K562 (cell line): ENCODE results near the gene REEP6. TPM values are rescaled to one million over a fixed set of nuclear protein-coding genes. Genes with fewer than 3 reads are reported as not detected.

ENCODE experiments used
- ATAC-seq: fragments of 200-7000 bp; cut with Tn5 transposase; 3 replicates; pipeline ENCODE4 v1.9.1; 2020; ENCODE audit warnings: moderate library complexity
- BruUV-seq: library from RNA; stranded (reverse); fragments of 400-500 nt; replicated peaks from 2 replicates; lab custom pipeline; 2021; lab: Mats Ljungman, UMichigan
- CTCF ChIA-PET: fragments of 300-600 bp; formaldehyde crosslinking; extraction: SDS; loops from one replicate; lab custom pipeline; 2021; ENCODE audit warnings: low intra/inter-chr PET ratio; lab: Yijun Ruan, JAX
- POLR2A ChIA-PET: fragments of 300-600, 350-650 bp; sonication (Branson Sonifier 250); formaldehyde crosslinking; extraction: SDS; loops from one replicate; lab custom pipeline; 2021; ENCODE audit warnings: antibody characterized with exemption, inconsistent platforms; lab: Yijun Ruan, JAX
- DNase-seq, 4 experiments: peaks; one replicate each; pipeline versions ENCODE4 v3.0.0 to v3.0.0-alpha.2; 2011 to 2018; ENCODE audit warnings: low spot score in 3 of 4, mixed read lengths in 3 of 4; ENCODE audit errors: extremely low read depth in 1 of 4
- FAIRE-seq: peaks from 2 replicates; lab custom pipeline; 2011; peaks lifted over from hg19 to GRCh38; lab: Jason Lieb, UNC
- H2AFZ ChIP-seq: 2 replicates; pipeline ENCODE4 v1.6.0; 2011; ENCODE audit warnings: low read depth, low read length, control low read depth, inconsistent platforms
- H3K27ac ChIP-seq: fragments of 200-600 bp; 3 replicates; pipeline ENCODE4 v1.8.0; 2011; ENCODE audit warnings: low read depth, mild to moderate bottlenecking, control low read depth, inconsistent platforms, low read length, moderate library complexity, mixed read lengths; ENCODE audit errors: extremely low read depth
- H3K27me3 ChIP-seq, 2 experiments: fragments of 300-600 bp in 1 of 2; 2 replicates in 1 of 2; 3 replicates in 1 of 2; pipeline versions ENCODE4 v1.6.0 to v1.8.0; 2011; ENCODE audit warnings: inconsistent platforms in 2 of 2, low read length in 2 of 2, mild to moderate bottlenecking in 1 of 2, mixed read lengths in 1 of 2, moderate library complexity in 1 of 2; ENCODE audit not compliant: control insufficient read depth in 2 of 2, insufficient read depth in 2 of 2
- H3K36me3 ChIP-seq: fragments of 300-600 bp; 3 replicates; pipeline ENCODE4 v1.8.0; 2011; ENCODE audit warnings: mild to moderate bottlenecking, low read length, inconsistent platforms; ENCODE audit not compliant: control insufficient read depth, insufficient read depth
- H3K4me1 ChIP-seq, 2 experiments: fragments of 200-600 bp in 1 of 2; replicated peaks in 1 of 2; 2 replicates in 1 of 2; 3 replicates in 1 of 2; pipeline versions ENCODE4 v1.5.1 to v1.8.0; 2011; ENCODE audit warnings: inconsistent platforms in 2 of 2, low read length in 2 of 2, mild to moderate bottlenecking in 1 of 2, mixed read lengths in 1 of 2, moderate library complexity in 1 of 2; ENCODE audit not compliant: control insufficient read depth in 2 of 2, insufficient read depth in 2 of 2
- H3K4me2 ChIP-seq: 2 replicates; pipeline ENCODE4 v1.6.1; 2011; ENCODE audit warnings: low read length, control low read depth, inconsistent platforms, mixed read lengths; ENCODE audit not compliant: insufficient read depth
- H3K4me3 ChIP-seq: fragments of 200-600 bp; sonication (generic), shearing (Covaris generic); 2 replicates; pipeline ENCODE4 v1.5.1; 2016; ENCODE audit warnings: control low read depth, inconsistent platforms
- H3K79me2 ChIP-seq: fragments of 200-600 bp; 3 replicates; pipeline ENCODE4 v1.8.0; 2011; ENCODE audit warnings: low read length, inconsistent platforms; ENCODE audit not compliant: control insufficient read depth, insufficient read depth
- H3K9ac ChIP-seq, 2 experiments: 2 replicates each; pipeline versions ENCODE4 v1.6.0 to v1.6.1; 2011; ENCODE audit warnings: low read depth in 2 of 2, low read length in 2 of 2, control low read depth in 1 of 2, inconsistent platforms in 1 of 2, mild to moderate bottlenecking in 1 of 2, mixed read lengths in 1 of 2; ENCODE audit not compliant: insufficient read depth in 1 of 2
- H3K9me1 ChIP-seq: one replicate; pipeline ENCODE4 v1.6.0; 2011; ENCODE audit warnings: inconsistent platforms, mild to moderate bottlenecking, low read length, moderate library complexity; ENCODE audit not compliant: control insufficient read depth, insufficient read depth
- H3K9me3 ChIP-seq: replicated peaks from 2 replicates; pipeline ENCODE4 v1.5.1; 2011; ENCODE audit warnings: low read depth, low read length, inconsistent platforms; ENCODE audit not compliant: control insufficient read depth, insufficient read depth
- H4K20me1 ChIP-seq: replicated peaks from 2 replicates; pipeline ENCODE4 v1.6.1; 2011; ENCODE audit warnings: low read length, inconsistent platforms, mixed read lengths; ENCODE audit not compliant: control insufficient read depth, insufficient read depth
- ARID1B ChIP-seq: fragments of 450-650 bp; IDR thresholded peaks from 2 replicates; pipeline ENCODE4 v1.6.1; 2016; ENCODE audit warnings: antibody characterized with exemption, mild to moderate bottlenecking, inconsistent platforms
- MBD2 ChIP-seq: sonication (generic); IDR thresholded peaks from 2 replicates; pipeline ENCODE4 v1.6.1; 2016; ENCODE audit warnings: low read depth, borderline replicate concordance
- NFRKB ChIP-seq: fragments of 450-650 bp; IDR thresholded peaks from 2 replicates; pipeline ENCODE4 v1.6.1; 2016; ENCODE audit warnings: low read depth
- POLR2G ChIP-seq: fragments of 200-400 bp; formaldehyde crosslinking; IDR thresholded peaks from 2 replicates; pipeline ENCODE4 v1.6.1; 2017; ENCODE audit warnings: low read depth, mild to moderate bottlenecking, antibody characterized with exemption, low read length, moderate library complexity
- ZSCAN32 ChIP-seq: fragments of 450-650 bp; formaldehyde crosslinking; IDR thresholded peaks from 2 replicates; pipeline ENCODE4 v1.4.0; 2020; ENCODE audit warnings: mild to moderate bottlenecking, moderate library complexity
- WGBS: fragments of 100-300 bp; shearing (Covaris generic); methylation state at CpG from one replicate; pipeline ENCODE4 v1.1.6; 2016; ENCODE audit warnings: low coverage, mixed read lengths; ENCODE audit not compliant: insufficient coverage; ENCODE audit errors: missing lambda C conversion rate; 5-methylcytosine and 5-hydroxymethylcytosine counted together
- in situ Hi-C: fragments of 300-500 bp; cut with MboI; formaldehyde crosslinking; loops from 4 replicates; pipeline ENCODE4 v1.15.0; 2018; ENCODE audit warnings: inconsistent platforms, mixed read lengths
- intact Hi-C: fragments of 100-400 bp; cut with micrococcal nuclease; formaldehyde crosslinking; loops from 2 replicates; pipeline ENCODE4 v1.14.2; 2022
- polyA plus RNA-seq, 8 experiments: library from polyadenylated mRNA; depleted of rRNA in 4 of 8; stranded (reverse) in 5 of 8; unstranded in 3 of 8; fragments of >200 nt; fragmentation: Nextera tagmentation in 2 of 8; fragmentation: Illumina TruSeq in 1 of 8; extraction: Ambion mirVana in 2 of 8; extraction: Trizol in 1 of 8; gene quantifications; 2 replicates each; pipeline versions ENCODE4 v1.2.1 to v1.2.3, GENCODE V29; 2011 to 2014; ENCODE audit warnings: inconsistent platforms in 1 of 8, missing spikeins in 1 of 8
- total RNA-seq, 7 experiments: library from RNA; depleted of rRNA in 6 of 7; stranded (reverse); fragments of >200 nt in 6 of 7; fragmentation: Illumina TruSeq in 2 of 7; extraction: Trizol in 2 of 7; gene quantifications; 2 replicates each; pipeline versions ENCODE4 v1.2.1 to v1.2.3, GENCODE V29; 2011 to 2021; ENCODE audit warnings: low replicate concordance in 1 of 7
- TF ChIP-seq, protein P1 (sequence below), 2 experiments: IDR thresholded peaks; 2 replicates each; pipeline ENCODE4 v1.6.1; 2011; ENCODE audit warnings: borderline replicate concordance in 1 of 2, control low read depth in 1 of 2, low read depth in 1 of 2, low read length in 1 of 2, mild to moderate bottlenecking in 1 of 2, mixed read lengths in 1 of 2, moderate library complexity in 1 of 2; ENCODE audit not compliant: insufficient read depth in 1 of 2, insufficient read length in 1 of 2, poor library complexity in 1 of 2, severe bottlenecking in 1 of 2; ENCODE audit errors: extremely low read depth in 1 of 2

The REEP6 gene
- total and polyA plus RNA-seq, 9 of the 15 experiments (the other 6 are each of a cell fraction or from before 2014, with no cell fraction given): 1.2 to 64.2 (median 12.7) TPM

DNA sequence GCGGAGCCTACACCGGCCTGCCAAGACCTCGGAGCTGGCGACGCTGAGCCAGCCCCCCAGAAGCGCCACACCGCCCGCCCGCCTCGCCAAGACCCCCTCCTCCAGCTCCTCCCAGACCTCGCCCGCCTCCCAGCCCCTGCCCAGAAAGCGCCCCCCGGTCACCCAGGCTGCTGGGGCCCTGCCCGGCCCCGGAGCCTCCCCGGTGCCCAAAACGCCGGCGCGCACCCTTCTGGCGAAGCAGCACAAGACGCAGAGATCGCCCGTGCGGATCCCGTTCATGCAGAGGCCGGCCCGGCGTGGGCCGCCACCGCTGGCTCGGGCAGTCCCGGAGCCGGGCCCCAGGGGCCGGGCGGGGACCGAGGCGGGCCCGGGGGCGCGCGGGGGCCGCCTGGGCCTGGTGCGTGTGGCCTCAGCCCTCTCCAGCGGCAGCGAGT, 22.1 kb upstream of the REEP6 start:
- intact Hi-C loops (no loop called here), in situ Hi-C loops (no loop called here)
- FAIRE-seq: no peak
- H3K36me3 ChIP-seq: no peaks in the 10 kb centered on the region
- ChIA-PET POLR2A (no interaction called here), CTCF (no interaction called here)
- DNase-seq: no peak
- no peak overlapping the region for H3K4me2 ChIP-seq
- H3K27me3 ChIP-seq: no peaks in the 10 kb centered on the region
- no peak overlapping the region for H3K4me3 ChIP-seq
- H3K9me3 ChIP-seq: no peaks in the 10 kb centered on the region
- H3K9me1 ChIP-seq: no peaks in the 10 kb centered on the region
- no peak for ATAC-seq
- peaks cover 21% of the 10 kb centered on the region for H3K79me2 ChIP-seq
- H2AFZ ChIP-seq: no peak overlapping the region
- H4K20me1 ChIP-seq: peaks cover 14% of the 10 kb centered on the region
- peak; percentile 18; the same call in 1 of the 2 replicates for TF ChIP-seq POLR2G
- no peak for TF ChIP-seq ARID1B
- no peak for TF ChIP-seq ZSCAN32 (CRISPR knock-in tag)
- H3K27ac ChIP-seq: no peak overlapping the region
- 44% methylated on average over 17 of the region's 47 CpGs for WGBS
- no TSS peak for BruUV-seq
- peaks cover 6 to 74% of the 10 kb centered on the region in 2 experiments; a peak in 4 of 5 replicates for H3K4me1 ChIP-seq
- H3K9ac ChIP-seq: no peak overlapping the region

DNA sequence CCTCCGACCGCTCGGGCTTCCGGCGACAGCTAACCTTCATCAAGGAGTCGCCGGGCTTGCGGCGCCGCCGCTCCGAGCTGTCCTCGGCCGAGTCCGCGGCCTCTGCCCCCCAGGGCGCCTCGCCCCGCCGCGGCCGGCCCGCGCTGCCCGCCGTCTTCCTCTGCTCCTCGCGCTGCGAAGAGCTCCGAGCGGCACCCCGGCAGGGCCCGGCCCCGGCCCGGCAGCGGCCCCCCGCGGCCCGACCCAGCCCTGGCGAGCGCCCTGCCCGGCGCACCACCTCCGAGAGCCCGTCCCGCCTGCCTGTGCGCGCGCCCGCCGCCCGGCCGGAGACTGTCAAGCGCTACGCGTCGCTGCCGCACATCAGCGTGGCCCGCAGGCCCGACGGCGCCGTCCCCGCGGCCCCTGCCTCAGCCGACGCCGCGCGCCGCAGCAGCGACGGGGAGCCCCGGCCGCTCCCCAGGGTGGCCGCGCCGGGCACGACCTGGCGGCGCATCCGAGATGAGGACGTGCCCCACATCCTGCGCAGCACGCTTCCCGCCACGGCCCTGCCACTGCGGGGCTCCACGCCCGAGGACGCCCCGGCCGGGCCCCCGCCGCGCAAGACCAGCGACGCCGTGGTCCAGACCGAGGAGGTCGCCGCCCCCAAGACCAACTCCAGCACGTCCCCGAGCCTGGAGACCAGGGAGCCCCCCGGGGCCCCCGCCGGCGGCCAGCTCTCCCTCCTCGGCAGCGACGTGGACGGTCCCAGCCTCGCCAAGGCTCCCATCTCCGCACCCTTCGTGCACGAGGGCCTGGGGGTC, 21.5 kb upstream of the REEP6 start:
- CTCF ChIA-PET: no interaction called here
- H3K27me3 ChIP-seq: no peaks in the 10 kb centered on the region

More for the DNA sequence above, 21.5 kb upstream of the REEP6 start:
- FAIRE-seq: no peak
- peaks cover 14% of the 10 kb centered on the region for H4K20me1 ChIP-seq
- WGBS: 67% methylated on average over 20 of the region's 117 CpGs
- POLR2A ChIA-PET: no interaction called here
- in situ Hi-C loops: no loop called here
- H3K9me3 ChIP-seq: no peaks in the 10 kb centered on the region
- TF ChIP-seq, protein P1, sequence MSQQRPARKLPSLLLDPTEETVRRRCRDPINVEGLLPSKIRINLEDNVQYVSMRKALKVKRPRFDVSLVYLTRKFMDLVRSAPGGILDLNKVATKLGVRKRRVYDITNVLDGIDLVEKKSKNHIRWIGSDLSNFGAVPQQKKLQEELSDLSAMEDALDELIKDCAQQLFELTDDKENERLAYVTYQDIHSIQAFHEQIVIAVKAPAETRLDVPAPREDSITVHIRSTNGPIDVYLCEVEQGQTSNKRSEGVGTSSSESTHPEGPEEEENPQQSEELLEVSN (IDR thresholded peaks at IDR 0.05; ENCODE audit: borderline replicate concordance in 1 of 2, extremely low read depth in 1 of 2, insufficient read depth in 1 of 2, insufficient read length in 1 of 2, low read depth in 1 of 2, low read length in 1 of 2, poor library complexity in 1 of 2, severe bottlenecking in 1 of 2): peak in 1 of 2 experiments; percentile 21
- TF ChIP-seq MBD2: no peak
- TF ChIP-seq NFRKB: no peak
- TF ChIP-seq, all 486 proteins: peak for 1
- Histone ChIP-seq H3K36me3 (peaks cover 3% of the 10 kb centered on the region; the same call in 1 of the 3 replicates), H3K9ac (no peak overlapping the region), H2AFZ (no peak overlapping the region), H3K79me2 (peaks cover 21% of the 10 kb centered on the region), H3K27ac (no peak overlapping the region), H3K4me1 (peaks cover 6 to 81% of the 10 kb centered on the region in 2 experiments; a peak in 4 of 5 replicates), H3K4me3 (no peak overlapping the region), H3K4me2 (no peak overlapping the region), H3K9me1 (no peaks in the 10 kb centered on the region)
- intact Hi-C loops: no loop called here
- no TSS peak for BruUV-seq
- DNase-seq: no peak
- ATAC-seq: no peak
